ENCODE results near the gene HEPH. TPM values are rescaled to one million over a fixed set of nuclear protein-coding genes. Genes with fewer than 3 reads are reported as not detected.

The HEPH gene
- total RNA-seq, 1 donor from 2014 or later = 0.50 TPM

DNA sequence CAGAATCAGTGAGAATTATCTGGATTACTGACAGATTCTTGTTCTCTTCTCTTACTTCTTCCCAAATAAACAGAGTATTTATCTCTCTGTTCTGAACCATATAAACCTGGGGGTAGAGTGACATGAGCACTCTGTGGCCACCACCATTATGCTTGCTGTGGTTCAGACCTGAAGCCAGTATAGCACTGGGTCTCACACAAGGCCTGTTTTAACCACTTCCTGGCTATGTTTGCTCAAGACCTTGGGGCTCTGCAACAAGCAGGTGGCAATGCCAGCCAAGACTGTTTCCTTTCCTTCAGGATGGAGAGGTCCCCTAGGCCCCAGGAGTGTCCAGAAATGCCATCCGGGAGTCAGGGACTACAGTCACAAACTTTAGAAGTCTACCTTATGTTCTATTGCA, 21.7 kb upstream of the HEPH start:
- no peaks in the 10 kb centered on the region for H3K36me3 Mint-ChIP-seq (ENCODE audit: low read depth)
- no peak for DNase-seq (ENCODE audit: low spot score)
- H3K27ac Mint-ChIP-seq (ENCODE audit: unreplicated experiment) = no peak overlapping the region
- H3K4me3 Mint-ChIP-seq (ENCODE audit: unreplicated experiment) = no peak overlapping the region
- H3K4me1 Mint-ChIP-seq (ENCODE audit: low read depth) = no peaks in the 10 kb centered on the region
- H3K27me3 Mint-ChIP-seq (ENCODE audit: low read depth) = no peaks in the 10 kb centered on the region
- peaks cover 20% of the 10 kb centered on the region for H3K9me3 Mint-ChIP-seq (ENCODE audit: low read depth)
- TF ChIP-seq, protein P1, sequence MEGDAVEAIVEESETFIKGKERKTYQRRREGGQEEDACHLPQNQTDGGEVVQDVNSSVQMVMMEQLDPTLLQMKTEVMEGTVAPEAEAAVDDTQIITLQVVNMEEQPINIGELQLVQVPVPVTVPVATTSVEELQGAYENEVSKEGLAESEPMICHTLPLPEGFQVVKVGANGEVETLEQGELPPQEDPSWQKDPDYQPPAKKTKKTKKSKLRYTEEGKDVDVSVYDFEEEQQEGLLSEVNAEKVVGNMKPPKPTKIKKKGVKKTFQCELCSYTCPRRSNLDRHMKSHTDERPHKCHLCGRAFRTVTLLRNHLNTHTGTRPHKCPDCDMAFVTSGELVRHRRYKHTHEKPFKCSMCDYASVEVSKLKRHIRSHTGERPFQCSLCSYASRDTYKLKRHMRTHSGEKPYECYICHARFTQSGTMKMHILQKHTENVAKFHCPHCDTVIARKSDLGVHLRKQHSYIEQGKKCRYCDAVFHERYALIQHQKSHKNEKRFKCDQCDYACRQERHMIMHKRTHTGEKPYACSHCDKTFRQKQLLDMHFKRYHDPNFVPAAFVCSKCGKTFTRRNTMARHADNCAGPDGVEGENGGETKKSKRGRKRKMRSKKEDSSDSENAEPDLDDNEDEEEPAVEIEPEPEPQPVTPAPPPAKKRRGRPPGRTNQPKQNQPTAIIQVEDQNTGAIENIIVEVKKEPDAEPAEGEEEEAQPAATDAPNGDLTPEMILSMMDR (IDR thresholded peaks at IDR 0.05) = no peak

- Mint-ChIP-seq H3K27ac (ENCODE audit: unreplicated experiment) (no peak overlapping the region), H3K4me3 (ENCODE audit: unreplicated experiment) (no peak overlapping the region), H3K4me1 (ENCODE audit: low read depth) (no peaks in the 10 kb centered on the region), H3K27me3 (ENCODE audit: low read depth) (no peaks in the 10 kb centered on the region), H3K9me3 (ENCODE audit: low read depth) (peaks cover 21% of the 10 kb centered on the region), H3K36me3 (ENCODE audit: low read depth) (no peaks in the 10 kb centered on the region)
- TF ChIP-seq, protein P1 (IDR thresholded peaks at IDR 0.05) = no peak
- DNase-seq (ENCODE audit: low spot score) = no peak
Observed at GRCh38 chrX:66144258-66144657, 19.8 kb upstream of the HEPH start.

DNA sequence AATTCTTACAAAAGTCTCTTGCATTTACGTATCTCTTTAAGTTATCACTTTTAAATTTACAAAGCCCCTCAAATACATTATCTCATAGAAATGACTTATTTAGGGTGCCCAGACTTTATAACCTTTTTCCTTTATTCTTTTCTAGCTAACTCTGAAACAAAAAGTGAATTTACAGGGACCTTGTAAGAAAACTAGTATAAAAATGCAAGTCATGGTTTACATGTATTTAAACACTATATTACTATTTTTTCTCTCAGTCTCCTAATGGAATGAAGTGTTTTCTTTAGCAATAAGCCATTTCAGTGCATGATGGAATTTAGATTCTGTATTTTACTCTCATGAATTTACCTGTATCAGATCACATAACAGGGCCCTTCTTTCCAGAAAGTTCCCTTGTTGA, 14.5 kb upstream of the HEPH start:
- Mint-ChIP-seq H3K27me3 (ENCODE audit: low read depth) (no peaks in the 10 kb centered on the region), H3K9me3 (ENCODE audit: low read depth) (peaks cover 7% of the 10 kb centered on the region), H3K27ac (ENCODE audit: unreplicated experiment) (no peak overlapping the region), H3K4me3 (ENCODE audit: unreplicated experiment) (no peak overlapping the region), H3K36me3 (ENCODE audit: low read depth) (no peaks in the 10 kb centered on the region), H3K4me1 (ENCODE audit: low read depth) (no peaks in the 10 kb centered on the region)
- TF ChIP-seq, protein P1 (IDR thresholded peaks at IDR 0.05) = no peak
- DNase-seq (ENCODE audit: low spot score) = no peak

- H3K4me3 Mint-ChIP-seq (ENCODE audit: unreplicated experiment) = no peak overlapping the region
- H3K27me3 Mint-ChIP-seq (ENCODE audit: low read depth) = no peaks in the 10 kb centered on the region
- TF ChIP-seq, protein P1 (IDR thresholded peaks at IDR 0.05) = no peak
- no peaks in the 10 kb centered on the region for H3K36me3 Mint-ChIP-seq (ENCODE audit: low read depth)
- DNase-seq (ENCODE audit: low spot score) = no peak
- no peak overlapping the region for H3K27ac Mint-ChIP-seq (ENCODE audit: unreplicated experiment)
- peaks cover 7% of the 10 kb centered on the region for H3K9me3 Mint-ChIP-seq (ENCODE audit: low read depth)
- H3K4me1 Mint-ChIP-seq (ENCODE audit: low read depth) = no peaks in the 10 kb centered on the region
Observed at GRCh38 chrX:66150163-66150562, 13.9 kb upstream of the HEPH start.

GRCh38 chrX:66162331-66162822, 1.7 kb upstream of the HEPH start:
- DNase-seq (ENCODE audit: low spot score) = no peak
- no peaks in the 10 kb centered on the region for H3K36me3 Mint-ChIP-seq (ENCODE audit: low read depth)
- no peak overlapping the region for H3K27ac Mint-ChIP-seq (ENCODE audit: unreplicated experiment)
- H3K4me1 Mint-ChIP-seq (ENCODE audit: low read depth) = no peaks in the 10 kb centered on the region
- H3K9me3 Mint-ChIP-seq (ENCODE audit: low read depth) = peaks cover 11% of the 10 kb centered on the region
- no peak overlapping the region for H3K4me3 Mint-ChIP-seq (ENCODE audit: unreplicated experiment)
- TF ChIP-seq, protein P1 (IDR thresholded peaks at IDR 0.05) = no peak
- no peaks in the 10 kb centered on the region for H3K27me3 Mint-ChIP-seq (ENCODE audit: low read depth)

Data from chondrocyte (in vitro differentiated cells).